Midbrain (tissue), 1 donor: ENCODE results near the gene ELOVL7.
"Not testable (repeated sequence)": the region's sequence is repeated elsewhere in the genome, so short reads cannot be mapped to it uniquely, and the experiment has no call there.

ENCODE experiments used
- DNase-seq: peaks from one replicate; lab custom pipeline; 2025; lab: John Stamatoyannopoulos, UW

The ELOVL7 gene

GRCh38 chr5:60843936-60844905 lies at the start of gene ELOVL7:
Gene ELOVL7, minus strand, starts transcription at chr5:60844269. Its CDS starts 56,872 bp downstream, at chr5:60787397.
- DNase-seq = peak; percentile 70

GRCh38 chr5:60893521-60893920 lies 49.5 kb upstream of the ELOVL7 start:
- DNase-seq = no peak

GRCh38 chr5:60891667-60892066 lies 47.6 kb upstream of the ELOVL7 start:
- DNase-seq = no peak

DNA sequence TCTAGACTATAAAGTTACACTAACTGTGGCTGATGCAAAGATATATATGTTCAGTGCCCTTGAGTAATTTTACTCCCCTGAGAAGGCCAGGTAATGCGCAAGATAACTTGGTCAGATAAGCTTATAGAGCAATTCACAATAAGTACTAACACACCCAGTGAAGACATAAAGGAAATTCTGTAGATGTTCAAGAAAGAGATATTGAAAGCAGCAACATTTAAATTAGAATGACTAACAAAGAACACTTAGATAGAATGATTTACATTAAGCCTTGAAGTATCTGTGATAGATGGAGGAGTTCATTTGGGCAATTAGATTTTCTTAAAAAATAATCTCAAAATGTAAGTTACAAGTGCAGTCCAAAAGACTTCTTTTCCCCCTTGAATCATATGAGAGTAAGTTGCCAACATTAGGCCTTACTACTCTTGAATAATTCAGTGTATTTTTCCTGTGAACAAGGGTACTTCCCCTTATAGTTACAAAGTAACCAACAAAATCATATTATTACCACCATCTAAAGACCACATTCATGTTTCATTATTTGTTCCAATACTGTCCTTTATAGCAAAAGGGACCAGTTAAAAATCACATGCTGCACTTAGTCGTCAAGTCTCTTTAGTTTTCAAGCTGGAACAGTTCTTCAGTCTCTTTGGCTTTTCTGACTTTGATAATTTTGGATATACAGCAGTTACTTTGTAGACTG lies 44.4 kb upstream of the ELOVL7 start:
- no peak for DNase-seq

- no peak for DNase-seq
Observed at GRCh38 chr5:60887746-60888145, 43.7 kb upstream of the ELOVL7 start.

GRCh38 chr5:60887096-60887495 lies 43.0 kb upstream of the ELOVL7 start:
- no peak for DNase-seq

GRCh38 chr5:60886158-60886557 lies 42.1 kb upstream of the ELOVL7 start:
- no peak for DNase-seq

- no peak for DNase-seq
Observed at GRCh38 chr5:60883229-60883628, 39.2 kb upstream of the ELOVL7 start.

DNA sequence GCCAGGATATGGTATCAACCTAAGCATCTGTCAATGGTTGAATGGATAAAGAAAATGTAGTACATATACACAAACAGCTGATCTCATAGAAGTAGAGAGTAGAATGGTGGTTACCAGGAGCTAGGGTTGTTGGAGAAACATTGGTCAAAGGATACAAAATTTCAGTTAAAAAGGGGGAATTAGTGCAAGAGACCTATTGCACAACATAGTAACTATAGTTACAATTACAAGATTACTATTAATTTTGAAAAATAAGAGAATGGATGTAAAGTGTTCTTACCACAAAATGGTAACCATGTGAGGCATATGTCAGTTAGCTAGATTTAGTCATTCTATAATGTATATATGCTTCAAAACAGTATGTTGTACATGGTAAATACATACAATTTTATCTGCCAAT lies 28.8 kb upstream of the ELOVL7 start:
- DNase-seq = no peak

DNA sequence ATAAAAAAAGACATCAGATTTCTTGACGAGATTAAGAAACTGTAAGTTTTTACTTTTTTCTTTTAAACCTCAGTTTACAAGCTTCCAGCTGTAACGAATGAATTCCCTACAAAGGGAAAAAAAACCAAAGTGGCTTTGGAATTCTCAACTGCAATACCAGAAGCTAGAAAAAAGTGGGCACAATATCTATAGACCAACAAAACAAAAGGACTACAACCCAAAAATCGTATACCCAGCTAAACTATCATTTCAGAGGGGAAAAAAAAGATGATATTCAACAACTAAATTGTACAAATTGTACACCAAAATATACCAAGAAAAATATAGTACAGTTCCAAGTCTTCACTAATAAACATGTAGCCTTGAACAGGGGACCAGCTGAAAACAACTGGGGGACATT lies 26.8 kb upstream of the ELOVL7 start:
- DNase-seq = no peak

- not testable (repeated sequence) for DNase-seq
Observed at GRCh38 chr5:60860572-60860971, 16.5 kb upstream of the ELOVL7 start.

GRCh38 chr5:60856066-60856465 lies 12.0 kb upstream of the ELOVL7 start:
- DNase-seq = no peak

DNA sequence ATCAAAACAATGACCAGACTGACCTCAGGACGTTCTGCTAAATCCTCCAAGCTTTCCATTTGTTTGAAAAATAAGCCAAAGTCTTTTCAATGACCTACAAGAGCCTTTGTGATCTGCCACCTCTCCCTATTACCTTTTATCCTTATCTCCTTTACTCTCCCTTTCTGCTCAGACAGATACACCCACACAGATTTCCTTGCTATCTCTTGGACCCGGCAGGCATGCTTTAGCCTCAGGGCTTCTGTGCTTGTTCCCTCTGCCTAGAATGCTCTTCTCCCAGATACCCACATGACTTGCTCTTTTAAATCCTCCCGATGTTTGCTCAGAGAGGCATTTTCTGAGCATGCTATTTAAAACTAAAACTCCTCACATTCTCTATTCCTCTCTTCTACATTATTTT lies 8.9 kb upstream of the ELOVL7 start:
- DNase-seq = no peak

DNA sequence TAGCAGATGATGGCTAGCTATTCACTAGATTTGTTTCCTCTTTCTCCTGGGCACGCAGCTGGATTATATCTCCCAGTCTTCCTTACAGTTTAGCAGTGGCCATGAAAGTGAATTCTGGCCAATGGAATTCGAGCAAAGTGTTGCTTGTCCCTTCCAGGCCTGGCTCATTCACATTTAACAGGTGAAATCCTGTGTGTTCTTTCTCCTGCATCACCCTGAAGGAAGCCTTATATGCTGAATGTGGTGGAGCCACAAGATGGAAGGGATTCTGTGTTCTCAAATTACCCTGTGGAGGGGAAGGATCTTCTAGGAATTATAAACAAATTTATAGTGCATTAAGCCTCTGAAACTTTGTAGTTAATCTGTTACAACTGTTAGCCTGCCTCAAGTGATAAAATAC lies 8.2 kb upstream of the ELOVL7 start:
- DNase-seq = no peak

- no peak for DNase-seq
Observed at GRCh38 chr5:60851626-60852025, 7.6 kb upstream of the ELOVL7 start.

- DNase-seq = no peak
Observed at GRCh38 chr5:60846298-60846697, 2.2 kb upstream of the ELOVL7 start.

GRCh38 chr5:60843386-60843935 lies 608 bp downstream of the ELOVL7 start:
- peak; percentile 33 for DNase-seq

DNA sequence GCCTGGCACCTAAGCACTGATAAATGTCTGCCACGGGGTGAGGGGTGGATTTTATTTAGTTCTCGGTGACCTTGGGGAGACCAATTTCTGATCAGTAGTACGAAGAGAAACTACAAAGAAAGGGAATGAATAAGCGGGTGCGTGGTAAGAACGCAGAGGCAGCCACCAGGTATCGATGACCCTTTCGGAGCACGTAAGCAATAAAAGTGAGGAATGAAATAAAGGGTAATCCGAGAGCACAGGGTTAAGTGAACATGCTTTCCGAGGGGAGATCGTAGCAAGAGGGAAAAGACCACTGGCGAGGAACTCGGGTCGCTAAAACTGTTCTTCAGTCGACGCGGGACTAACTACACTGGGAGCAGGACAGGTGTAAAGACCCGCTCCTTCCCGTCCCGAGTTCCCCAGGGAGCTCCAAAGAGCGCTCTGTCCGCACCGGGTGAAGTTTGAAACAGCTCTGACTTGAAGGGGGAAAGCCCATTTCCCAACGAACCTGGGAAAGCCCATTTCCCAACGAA lies 1.1 kb downstream of the ELOVL7 start:
- DNase-seq = no peak

DNA sequence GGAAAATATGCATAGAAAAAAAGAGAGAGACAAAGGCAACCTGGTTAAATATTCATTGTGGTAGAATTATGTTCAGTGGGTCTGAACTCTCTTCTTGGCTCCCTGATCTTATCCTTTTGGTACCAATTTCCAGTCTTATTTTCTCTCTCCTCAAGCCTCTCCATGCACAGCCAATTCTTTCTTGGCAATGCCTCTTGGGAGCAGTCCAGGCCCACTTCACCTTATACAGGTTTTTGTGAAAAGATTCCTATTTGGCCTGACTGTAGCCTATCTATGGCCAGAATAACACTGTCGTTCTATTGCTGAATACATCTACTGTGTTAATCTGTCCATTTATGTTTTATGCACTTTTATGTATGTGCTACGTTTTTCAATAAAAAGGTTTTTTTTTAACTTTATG lies 2.7 kb downstream of the ELOVL7 start:
- peak; percentile 5 for DNase-seq

GRCh38 chr5:60836131-60836530 lies 7.9 kb downstream of the ELOVL7 start:
- DNase-seq = no peak

DNA sequence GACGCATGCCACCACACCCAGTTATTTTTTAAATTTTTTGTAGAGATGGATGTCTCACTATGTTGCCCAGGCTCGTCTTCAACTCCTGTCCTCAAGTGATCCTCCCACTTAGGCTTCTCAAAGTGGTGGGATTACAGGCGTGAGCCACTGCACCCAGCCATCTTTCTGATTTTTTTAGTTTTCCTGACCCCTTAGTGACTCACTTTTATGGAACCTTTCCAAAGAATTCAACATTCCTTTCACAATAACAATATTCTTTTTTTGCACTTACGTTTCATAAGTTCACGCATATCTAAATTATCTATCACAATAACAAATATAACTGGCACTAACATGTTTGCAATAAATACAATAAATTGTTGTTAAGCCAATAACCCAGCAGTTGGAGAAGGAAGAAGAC lies 8.5 kb downstream of the ELOVL7 start:
- DNase-seq = no peak

DNA sequence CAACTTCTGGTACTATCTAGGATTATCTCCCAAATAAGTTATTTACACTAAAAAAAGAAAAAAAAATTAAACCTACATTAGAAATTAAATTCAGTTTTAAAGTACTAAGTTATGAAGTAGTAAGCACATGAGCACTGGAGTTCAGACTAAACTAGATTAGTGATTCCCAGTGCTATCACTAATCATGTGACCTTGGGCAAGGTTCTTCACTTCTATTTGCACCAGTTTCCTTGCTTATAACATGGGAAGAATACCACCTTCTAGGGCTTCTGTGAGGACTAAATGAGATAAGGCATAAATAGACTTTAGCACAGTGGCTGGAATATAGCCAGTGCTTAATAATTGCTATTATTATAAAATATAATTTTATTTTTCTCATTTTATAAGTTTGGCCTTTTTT lies 10.5 kb downstream of the ELOVL7 start:
- DNase-seq = no peak
